Left ventricle myocardium inferior (tissue), 1 donor: Measurements from ENCODE around the gene WWP2. TPM values are rescaled to one million over a fixed set of nuclear protein-coding genes. Genes with fewer than 3 reads are reported as not detected.
"Not testable (repeated sequence)": the region's sequence is repeated elsewhere in the genome, so short reads cannot be mapped to it uniquely, and the experiment has no call there.

ENCODE experiments used
- DNase-seq: peaks from one replicate; pipeline ENCODE4 v3.0.0-alpha.2; 2020
- H3K27ac ChIP-seq: fragments of 200-600 bp; replicated peaks from 2 replicates; pipeline ENCODE4 v1.8.0; 2021
- H3K27me3 ChIP-seq: fragments of 200-600 bp; 2 replicates; pipeline ENCODE4 v1.8.0; 2021; ENCODE audit warnings: low read depth
- H3K36me3 ChIP-seq: fragments of 200-600 bp; 2 replicates; pipeline ENCODE4 v1.8.0; 2021
- H3K4me1 ChIP-seq: fragments of 200-600 bp; 2 replicates; pipeline ENCODE4 v1.8.0; 2021
- H3K4me3 ChIP-seq: fragments of 200-600 bp; 2 replicates; pipeline ENCODE4 v1.8.0; 2021; ENCODE audit warnings: mild to moderate bottlenecking, moderate library complexity
- H3K9me3 ChIP-seq: fragments of 200-600 bp; replicated peaks from 2 replicates; pipeline ENCODE4 v1.8.0; 2021
- intact Hi-C: fragments of 100-400 bp; cut with micrococcal nuclease; formaldehyde crosslinking; loops from one replicate; pipeline ENCODE4 v1.11.0; 2022
- total RNA-seq: library from RNA; stranded (reverse); fragmentation: NEBNext Ultra II Directional; extraction: Animal tissue kit (Norgen Biotek cat#: 25700); gene quantifications from one replicate; pipeline ENCODE4 v1.2.1, GENCODE V29; 2021
- TF ChIP-seq, protein P1 (sequence below): fragments of 200-600 bp; IDR thresholded peaks from 2 replicates; pipeline ENCODE4 v1.8.0; 2021; ENCODE audit warnings: antibody characterized with exemption, mild to moderate bottlenecking, borderline replicate concordance
- donor health status: DM: no; HTN: yes; CAD: no; lungs with severe emphysema.

WWP2 gene
- total RNA-seq, 1 donor from 2014 or later: 21.3 TPM

GRCh38 chr16:69799611-69800031 is 37.5 kb downstream of the WWP2 start:
- TF ChIP-seq, protein P1, sequence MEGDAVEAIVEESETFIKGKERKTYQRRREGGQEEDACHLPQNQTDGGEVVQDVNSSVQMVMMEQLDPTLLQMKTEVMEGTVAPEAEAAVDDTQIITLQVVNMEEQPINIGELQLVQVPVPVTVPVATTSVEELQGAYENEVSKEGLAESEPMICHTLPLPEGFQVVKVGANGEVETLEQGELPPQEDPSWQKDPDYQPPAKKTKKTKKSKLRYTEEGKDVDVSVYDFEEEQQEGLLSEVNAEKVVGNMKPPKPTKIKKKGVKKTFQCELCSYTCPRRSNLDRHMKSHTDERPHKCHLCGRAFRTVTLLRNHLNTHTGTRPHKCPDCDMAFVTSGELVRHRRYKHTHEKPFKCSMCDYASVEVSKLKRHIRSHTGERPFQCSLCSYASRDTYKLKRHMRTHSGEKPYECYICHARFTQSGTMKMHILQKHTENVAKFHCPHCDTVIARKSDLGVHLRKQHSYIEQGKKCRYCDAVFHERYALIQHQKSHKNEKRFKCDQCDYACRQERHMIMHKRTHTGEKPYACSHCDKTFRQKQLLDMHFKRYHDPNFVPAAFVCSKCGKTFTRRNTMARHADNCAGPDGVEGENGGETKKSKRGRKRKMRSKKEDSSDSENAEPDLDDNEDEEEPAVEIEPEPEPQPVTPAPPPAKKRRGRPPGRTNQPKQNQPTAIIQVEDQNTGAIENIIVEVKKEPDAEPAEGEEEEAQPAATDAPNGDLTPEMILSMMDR: no peak
- no peaks in the 10 kb centered on the region for H3K9me3 ChIP-seq
- peaks cover 7% of the 10 kb centered on the region for H3K4me1 ChIP-seq
- H3K36me3 ChIP-seq: peaks cover 23% of the 10 kb centered on the region
- no peak for DNase-seq
- H3K27ac ChIP-seq: no peak overlapping the region
- H3K4me3 ChIP-seq: no peak overlapping the region
- intact Hi-C loops: loop anchor here (5.0 to 10.0 kb wide), 2 partner anchors 55 to 128 kb away; no protein-coding TSS in a partner anchor
- H3K27me3 ChIP-seq: no peaks in the 10 kb centered on the region

DNA sequence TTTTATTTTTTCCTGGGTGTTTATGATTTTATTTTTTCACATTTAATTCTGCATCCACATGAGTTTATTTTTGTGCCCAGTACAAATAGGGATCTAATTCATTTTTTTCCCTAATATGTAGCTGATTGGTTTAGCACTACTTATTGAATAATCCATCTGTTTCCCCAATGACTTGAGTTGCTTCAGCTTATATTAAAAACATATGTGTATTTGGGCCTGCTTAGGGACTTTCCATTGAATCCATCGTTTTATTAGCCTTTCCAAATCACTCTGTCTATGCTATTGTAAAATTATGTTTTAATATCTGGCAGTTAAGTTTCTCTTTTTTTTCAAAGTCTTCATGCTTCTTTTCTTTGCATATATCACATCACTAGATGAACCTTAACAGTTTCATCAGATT is 42.2 kb downstream of the WWP2 start:
- TF ChIP-seq, protein P1: no peak
- Histone ChIP-seq H3K4me1 (peaks cover 4% of the 10 kb centered on the region), H3K9me3 (no peaks in the 10 kb centered on the region), H3K27ac (no peak overlapping the region), H3K4me3 (no peak overlapping the region), H3K36me3 (peaks cover 30% of the 10 kb centered on the region), H3K27me3 (no peaks in the 10 kb centered on the region)
- no peak for DNase-seq
- intact Hi-C loops: no loop called here

DNA sequence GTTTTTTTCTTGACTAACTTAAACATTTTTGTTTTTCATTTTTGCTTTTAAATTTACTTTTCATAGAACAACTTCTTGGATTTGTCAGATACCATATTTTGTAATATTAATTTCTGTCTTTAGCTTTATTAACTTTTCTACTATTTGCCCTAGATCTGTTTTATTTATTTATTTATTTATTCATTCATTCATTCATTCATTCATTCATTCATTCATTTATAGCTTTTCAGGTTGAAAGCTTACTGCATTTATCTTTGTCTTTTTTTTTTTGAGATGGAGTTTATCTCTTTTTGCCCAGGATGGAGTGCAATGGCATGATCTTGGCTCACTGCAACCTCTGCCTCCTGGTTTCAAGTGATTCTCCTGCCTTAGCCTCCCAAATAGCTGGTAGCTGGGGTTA is 44.6 kb downstream of the WWP2 start:
- peaks cover 22% of the 10 kb centered on the region for H3K36me3 ChIP-seq
- H3K4me1 ChIP-seq, H3K4me3 ChIP-seq, H3K27ac ChIP-seq, H3K9me3 ChIP-seq, H3K27me3 ChIP-seq, DNase-seq, intact Hi-C loops: not testable (repeated sequence)

DNA sequence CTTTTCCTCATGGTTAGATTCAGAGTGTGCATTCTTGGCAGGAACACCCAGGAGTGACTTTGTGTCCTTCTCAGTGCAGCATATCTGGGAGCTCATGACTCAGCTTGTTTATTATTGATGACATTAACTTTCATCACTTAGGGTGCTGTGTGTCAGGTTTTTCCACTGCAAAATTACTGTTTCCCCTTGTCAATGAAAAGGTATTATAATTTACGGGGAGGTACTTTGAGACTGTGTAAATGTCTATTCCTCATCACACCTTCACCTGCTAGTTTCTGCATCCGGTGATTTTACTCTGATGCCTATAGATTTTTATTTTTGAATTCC is 50.5 kb downstream of the WWP2 start:
- no peaks in the 10 kb centered on the region for H3K27me3 ChIP-seq
- H3K4me1 ChIP-seq: no peaks in the 10 kb centered on the region
- H3K36me3 ChIP-seq: peaks cover 21% of the 10 kb centered on the region
- H3K27ac ChIP-seq: no peak overlapping the region
- TF ChIP-seq, protein P1: no peak
- intact Hi-C loops: no loop called here
- no peak overlapping the region for H3K4me3 ChIP-seq
- H3K9me3 ChIP-seq: peaks cover 8% of the 10 kb centered on the region
- DNase-seq: no peak

DNA sequence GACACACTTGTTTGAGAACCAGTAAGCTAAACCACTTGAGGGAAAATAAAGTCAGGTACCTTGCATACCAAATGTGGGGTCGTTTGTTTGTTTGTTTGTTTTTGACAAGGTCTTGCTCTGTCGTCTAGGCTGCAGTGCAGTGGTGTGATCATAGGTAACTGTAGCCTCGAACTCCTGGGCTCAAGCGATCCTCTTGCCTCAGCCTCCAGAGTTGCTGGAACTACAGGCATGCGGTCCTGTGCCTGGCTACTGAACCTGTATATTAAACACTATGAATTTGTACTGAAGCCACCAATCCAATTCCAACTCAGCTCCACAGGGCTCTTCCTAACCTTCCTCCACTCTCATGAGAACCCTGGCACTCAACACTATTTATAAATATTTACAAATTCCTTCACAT is 51.9 kb downstream of the WWP2 start:
- intact Hi-C loops: no loop called here
- Histone ChIP-seq H3K36me3 (peaks cover 13% of the 10 kb centered on the region), H3K9me3 (peaks cover 8% of the 10 kb centered on the region), H3K4me1 (no peaks in the 10 kb centered on the region), H3K27ac (no peak overlapping the region), H3K4me3 (no peak overlapping the region), H3K27me3 (no peaks in the 10 kb centered on the region)
- TF ChIP-seq, protein P1: no peak
- no peak for DNase-seq

GRCh38 chr16:69814561-69814960 is 52.4 kb downstream of the WWP2 start:
- TF ChIP-seq, protein P1: no peak
- peaks cover 13% of the 10 kb centered on the region for H3K36me3 ChIP-seq
- DNase-seq: no peak

GRCh38 chr16:69815216-69815883 is 53.2 kb downstream of the WWP2 start:
- H3K4me3 ChIP-seq, H3K27me3 ChIP-seq, intact Hi-C loops, H3K4me1 ChIP-seq, H3K27ac ChIP-seq, DNase-seq, H3K9me3 ChIP-seq: not testable (repeated sequence)
- H3K36me3 ChIP-seq: peaks cover 13% of the 10 kb centered on the region

More at GRCh38 chr16:69814561-69814960, 52.4 kb downstream of the WWP2 start:
- Histone ChIP-seq H3K9me3 (peaks cover 8% of the 10 kb centered on the region), H3K4me3 (no peak overlapping the region), H3K27me3 (no peaks in the 10 kb centered on the region), H3K27ac (no peak overlapping the region), H3K4me1 (no peaks in the 10 kb centered on the region)
- intact Hi-C loops: no loop called here
